Spinal cord (tissue), 10 donors: ENCODE data around the gene ARHGEF17. TPM values are rescaled to one million over a fixed set of nuclear protein-coding genes. Genes with fewer than 3 reads are reported as not detected.

Source experiments
- DNase-seq, 6 donors: peaks; one replicate each; pipeline versions ENCODE4 v3.0.0 to v3.0.0-alpha.2; 2013 to 2015; ENCODE audit warnings: low spot score in 6 of 6, low read depth in 4 of 6
- H3K27ac ChIP-seq: one replicate; pipeline ENCODE4 v1.5.1; 2013; ENCODE audit warnings: low read depth, low read length, control low read depth
- H3K27me3 ChIP-seq: one replicate; pipeline ENCODE4 v1.6.1; 2013; ENCODE audit warnings: low read length; ENCODE audit not compliant: control insufficient read depth, insufficient read depth
- H3K36me3 ChIP-seq: one replicate; pipeline ENCODE4 v1.6.1; 2013; ENCODE audit warnings: low read length; ENCODE audit not compliant: control insufficient read depth, insufficient read depth
- H3K4me1 ChIP-seq: one replicate; pipeline ENCODE4 v1.6.1; 2013; ENCODE audit warnings: low read length; ENCODE audit not compliant: control insufficient read depth, insufficient read depth
- H3K4me3 ChIP-seq: one replicate; pipeline ENCODE4 v1.5.1; 2013; ENCODE audit warnings: low read depth, low read length, control low read depth
- H3K9me3 ChIP-seq: one replicate; pipeline ENCODE4 v1.6.1; 2013; ENCODE audit warnings: low read length; ENCODE audit not compliant: control insufficient read depth, insufficient read depth
- WGBS: methylation state at CpG from one replicate; pipeline ENCODE4 v1.1.5; 2013; ENCODE audit warnings: missing lambda C conversion rate; ENCODE audit not compliant: insufficient coverage; 5-methylcytosine and 5-hydroxymethylcytosine counted together
- polyA plus RNA-seq, 2 donors: library from polyadenylated mRNA; unstranded; fragments of 120-200 nt; gene quantifications; one replicate each; pipeline ENCODE4 v1.2.1, GENCODE V29; 2013; ENCODE audit not compliant: insufficient read length in 2 of 2
- total RNA-seq, 2 donors: library from RNA; depleted of rRNA in 1 of 2; stranded (reverse); fragments of 120-200 nt in 1 of 2; fragments of >200 nt in 1 of 2; gene quantifications; one replicate each; pipeline versions ENCODE4 v1.2.3 to v1.2.4, GENCODE V29; 2013 to 2014
- donor health status: healthy.

ARHGEF17 gene
- total and polyA plus RNA-seq, 4 donors, result 37.3 to 105 (median 67.5) TPM

GRCh38 chr11:73317803-73318202, 9.7 kb downstream of the ARHGEF17 start:
- peaks cover 98% of the 10 kb centered on the region for H3K4me1 ChIP-seq
- peaks cover 12% of the 10 kb centered on the region for H3K36me3 ChIP-seq
- no peaks in the 10 kb centered on the region for H3K27me3 ChIP-seq
- H3K27ac ChIP-seq, result peak overlapping the region; percentile 92
- no peak for DNase-seq
- no peaks in the 10 kb centered on the region for H3K9me3 ChIP-seq
- H3K4me3 ChIP-seq, result no peak overlapping the region
- 68% methylated on average over 3 of the region's 3 CpGs for WGBS

GRCh38 chr11:73318501-73319011, 10.5 kb downstream of the ARHGEF17 start:
- H3K27ac ChIP-seq, result peak overlapping the region; percentile 92
- 68% methylated on average over 5 of the region's 8 CpGs for WGBS
- peaks cover 15% of the 10 kb centered on the region for H3K36me3 ChIP-seq
- H3K4me1 ChIP-seq, result peaks cover 98% of the 10 kb centered on the region
- no peaks in the 10 kb centered on the region for H3K9me3 ChIP-seq
- DNase-seq, result no peak
- no peaks in the 10 kb centered on the region for H3K27me3 ChIP-seq
- no peak overlapping the region for H3K4me3 ChIP-seq

DNA sequence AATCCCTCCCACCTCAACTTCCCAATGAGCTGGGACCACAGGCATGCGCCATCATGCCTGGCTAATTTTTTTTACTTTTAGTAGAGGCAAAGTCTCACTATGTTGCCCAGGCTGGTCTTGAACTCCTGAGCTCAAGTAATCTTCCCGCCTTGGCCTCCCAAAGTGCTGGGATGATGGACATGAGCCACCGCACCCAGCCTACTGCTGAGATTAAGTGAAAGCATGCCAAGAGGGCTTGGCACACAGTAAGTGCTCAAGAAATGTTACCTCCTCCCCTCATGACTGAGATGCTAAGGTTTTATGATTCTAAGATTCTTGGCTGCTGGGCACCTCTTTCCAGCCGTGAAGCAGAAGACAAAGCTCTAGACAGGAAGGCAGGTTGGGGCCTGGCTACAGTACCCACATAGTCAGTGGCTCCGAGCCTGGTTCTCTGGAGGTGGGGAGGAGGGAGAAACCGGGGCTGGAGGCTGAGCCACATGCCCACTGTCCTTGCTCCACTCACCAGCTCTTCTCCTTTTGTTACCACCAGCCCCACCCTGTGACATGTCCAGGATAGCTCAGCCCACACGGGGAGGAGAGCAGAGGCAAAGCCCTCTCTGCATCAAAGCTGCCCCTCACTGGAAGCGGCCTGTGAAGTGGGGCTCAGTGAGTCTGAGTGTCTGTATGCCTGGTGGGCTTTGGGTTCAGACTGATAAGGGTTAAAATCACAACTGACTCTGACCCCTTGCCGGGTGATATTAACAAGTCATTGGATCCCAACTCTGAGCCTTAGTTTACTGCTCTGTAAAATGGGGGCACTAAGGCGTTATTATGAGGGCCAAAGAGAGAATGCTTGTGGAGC, 12.9 kb downstream of the ARHGEF17 start:
- DNase-seq, result no peak

GRCh38 chr11:73321604-73322381, 13.7 kb downstream of the ARHGEF17 start:
- peak overlapping the region; percentile 88 for H3K27ac ChIP-seq
- H3K27me3 ChIP-seq, result no peaks in the 10 kb centered on the region
- 28% methylated on average over 7 of the region's 10 CpGs for WGBS
- H3K4me1 ChIP-seq, result peaks cover 98% of the 10 kb centered on the region
- no peak overlapping the region for H3K4me3 ChIP-seq
- H3K36me3 ChIP-seq, result peaks cover 22% of the 10 kb centered on the region
- DNase-seq, result peak in 1 of 6 donors; percentile 76
- no peaks in the 10 kb centered on the region for H3K9me3 ChIP-seq

More for the DNA sequence above, 12.9 kb downstream of the ARHGEF17 start:
- peaks cover 97% of the 10 kb centered on the region for H3K4me1 ChIP-seq
- H3K36me3 ChIP-seq, result peaks cover 21% of the 10 kb centered on the region
- WGBS, result 69% methylated on average over 6 of the region's 10 CpGs
- H3K27ac ChIP-seq, result peak overlapping the region; percentile 88
- no peak overlapping the region for H3K4me3 ChIP-seq
- H3K9me3 ChIP-seq, result no peaks in the 10 kb centered on the region
- H3K27me3 ChIP-seq, result no peaks in the 10 kb centered on the region

- Histone ChIP-seq H3K27ac (peak overlapping the region; percentile 88), H3K4me3 (no peak overlapping the region), H3K9me3 (no peaks in the 10 kb centered on the region), H3K27me3 (no peaks in the 10 kb centered on the region), H3K36me3 (peaks cover 22% of the 10 kb centered on the region), H3K4me1 (peaks cover 98% of the 10 kb centered on the region)
- WGBS, result 59% methylated on average over 7 of the region's 7 CpGs
- DNase-seq, result no peak
These were observed 14.6 kb downstream of the ARHGEF17 start for GRCh38 chr11:73322382-73323306.

DNA sequence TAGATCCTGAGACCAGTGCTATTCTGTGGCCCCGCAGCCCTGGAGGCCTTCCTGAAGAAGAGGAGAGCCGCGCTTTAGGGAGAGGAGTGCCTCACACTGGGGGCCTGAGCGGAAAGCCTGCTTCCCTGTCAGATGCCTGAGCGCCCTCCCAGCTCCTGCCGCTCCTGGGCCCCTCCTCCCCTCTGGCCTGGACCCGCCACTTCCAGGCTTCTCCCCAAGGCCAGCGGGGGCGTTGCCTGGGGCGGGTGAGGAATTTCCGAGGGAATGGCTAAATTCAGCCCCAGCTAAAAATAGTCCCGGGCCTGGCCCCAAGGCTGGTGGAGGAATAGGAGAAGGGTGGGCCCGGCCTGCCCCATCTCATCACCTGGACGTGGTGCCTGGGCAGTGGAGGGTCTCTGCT, 15.4 kb downstream of the ARHGEF17 start:
- DNase-seq, result peak in 1 of 6 donors; percentile 76
- H3K9me3 ChIP-seq, result no peaks in the 10 kb centered on the region
- 25% methylated on average over 12 of the region's 14 CpGs for WGBS
- peaks cover 22% of the 10 kb centered on the region for H3K36me3 ChIP-seq
- no peak overlapping the region for H3K4me3 ChIP-seq
- H3K27me3 ChIP-seq, result no peaks in the 10 kb centered on the region
- peaks cover 98% of the 10 kb centered on the region for H3K4me1 ChIP-seq
- peak overlapping the region; percentile 88 for H3K27ac ChIP-seq

DNA sequence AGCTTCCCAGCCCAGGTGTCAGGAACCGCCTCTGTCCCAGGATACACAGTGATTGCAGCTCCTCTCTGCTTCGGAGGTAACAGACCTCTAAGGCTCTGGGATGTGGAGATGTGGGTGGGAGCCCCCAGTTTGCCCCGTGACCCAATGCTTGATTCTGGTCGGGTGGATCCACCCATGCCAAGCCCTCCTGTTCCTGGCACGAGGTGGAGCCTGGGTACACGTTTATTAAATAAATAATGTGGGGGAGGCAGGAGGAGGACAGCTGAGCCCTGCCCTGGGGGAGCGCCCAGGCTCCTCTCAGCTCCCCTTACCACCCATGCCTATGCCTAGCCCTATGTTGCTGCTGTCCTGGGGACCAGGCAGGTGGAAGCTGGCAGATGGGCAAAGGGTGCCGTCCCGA, 16.0 kb downstream of the ARHGEF17 start:
- H3K27ac ChIP-seq, result peak overlapping the region; percentile 88

GRCh38 chr11:73324665-73325035, 16.6 kb downstream of the ARHGEF17 start:
- Histone ChIP-seq H3K27ac (peak overlapping the region; percentile 88), H3K36me3 (peaks cover 18% of the 10 kb centered on the region), H3K4me3 (no peak overlapping the region), H3K4me1 (peaks cover 93% of the 10 kb centered on the region), H3K27me3 (no peaks in the 10 kb centered on the region), H3K9me3 (no peaks in the 10 kb centered on the region)
- no peak for DNase-seq
- 88% methylated on average over 1 of the region's 2 CpGs for WGBS

More for the DNA sequence above, 16.0 kb downstream of the ARHGEF17 start:
- Histone ChIP-seq H3K36me3 (peaks cover 20% of the 10 kb centered on the region), H3K4me1 (peaks cover 95% of the 10 kb centered on the region), H3K9me3 (no peaks in the 10 kb centered on the region), H3K27me3 (no peaks in the 10 kb centered on the region), H3K4me3 (no peak overlapping the region)
- WGBS, result 81% methylated on average over 7 of the region's 9 CpGs
- DNase-seq, result no peak
